NB4 (cell line): Measurements from ENCODE around the gene ARHGAP12.

Experiments used
- CTCF ChIP-seq: IDR thresholded peaks from one replicate; pipeline ENCODE4 v1.5.1; 2012; ENCODE audit warnings: low read depth, low read length
- MAX ChIP-seq: IDR thresholded peaks from 2 replicates; pipeline ENCODE4 v1.6.1; 2011; ENCODE audit warnings: low read depth, low read length
- POLR2A ChIP-seq: IDR thresholded peaks from 2 replicates; pipeline ENCODE4 v1.6.1; 2011; ENCODE audit warnings: mild to moderate bottlenecking; ENCODE audit not compliant: insufficient read length; ENCODE audit errors: extremely low read depth

GRCh38 chr10:31954410-31955191, 26.0 kb upstream of the ARHGAP12 start:
- TF ChIP-seq CTCF = no peak
- TF ChIP-seq POLR2A = no peak
- TF ChIP-seq MAX = no peak
